ENCODE data around the gene RTBDN. TPM values are rescaled to one million over a fixed set of nuclear protein-coding genes. Genes with fewer than 3 reads are reported as not detected.
A peak's percentile ranks its signal among the peaks of the same experiment; 100 is the strongest.

Gene RTBDN
- total and polyA plus RNA-seq, 10 of the 15 experiments (the other 5 are each of a cell fraction or from before 2014, with no cell fraction given): 0.45 TPM; not detected in 9

DNA sequence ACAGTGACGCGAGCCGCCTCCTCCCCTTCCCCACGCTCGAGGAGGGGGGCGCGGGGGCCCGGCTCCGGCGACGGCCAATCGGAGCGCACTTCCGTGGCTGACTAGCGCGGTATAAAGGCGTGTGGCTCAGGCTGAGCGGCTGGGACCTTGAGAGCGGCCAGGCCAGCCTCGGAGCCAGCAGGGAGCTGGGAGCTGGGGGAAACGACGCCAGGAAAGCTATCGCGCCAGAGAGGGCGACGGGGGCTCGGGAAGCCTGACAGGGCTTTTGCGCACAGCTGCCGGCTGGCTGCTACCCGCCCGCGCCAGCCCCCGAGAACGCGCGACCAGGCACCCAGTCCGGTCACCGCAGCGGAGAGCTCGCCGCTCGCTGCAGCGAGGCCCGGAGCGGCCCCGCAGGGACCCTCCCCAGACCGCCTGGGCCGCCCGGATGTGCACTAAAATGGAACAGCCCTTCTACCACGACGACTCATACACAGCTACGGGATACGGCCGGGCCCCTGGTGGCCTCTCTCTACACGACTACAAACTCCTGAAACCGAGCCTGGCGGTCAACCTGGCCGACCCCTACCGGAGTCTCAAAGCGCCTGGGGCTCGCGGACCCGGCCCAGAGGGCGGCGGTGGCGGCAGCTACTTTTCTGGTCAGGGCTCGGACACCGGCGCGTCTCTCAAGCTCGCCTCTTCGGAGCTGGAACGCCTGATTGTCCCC, 42.9 kb downstream of the RTBDN start, which contains the start of gene JUNB (continued):
- TF ChIP-seq, protein P1, sequence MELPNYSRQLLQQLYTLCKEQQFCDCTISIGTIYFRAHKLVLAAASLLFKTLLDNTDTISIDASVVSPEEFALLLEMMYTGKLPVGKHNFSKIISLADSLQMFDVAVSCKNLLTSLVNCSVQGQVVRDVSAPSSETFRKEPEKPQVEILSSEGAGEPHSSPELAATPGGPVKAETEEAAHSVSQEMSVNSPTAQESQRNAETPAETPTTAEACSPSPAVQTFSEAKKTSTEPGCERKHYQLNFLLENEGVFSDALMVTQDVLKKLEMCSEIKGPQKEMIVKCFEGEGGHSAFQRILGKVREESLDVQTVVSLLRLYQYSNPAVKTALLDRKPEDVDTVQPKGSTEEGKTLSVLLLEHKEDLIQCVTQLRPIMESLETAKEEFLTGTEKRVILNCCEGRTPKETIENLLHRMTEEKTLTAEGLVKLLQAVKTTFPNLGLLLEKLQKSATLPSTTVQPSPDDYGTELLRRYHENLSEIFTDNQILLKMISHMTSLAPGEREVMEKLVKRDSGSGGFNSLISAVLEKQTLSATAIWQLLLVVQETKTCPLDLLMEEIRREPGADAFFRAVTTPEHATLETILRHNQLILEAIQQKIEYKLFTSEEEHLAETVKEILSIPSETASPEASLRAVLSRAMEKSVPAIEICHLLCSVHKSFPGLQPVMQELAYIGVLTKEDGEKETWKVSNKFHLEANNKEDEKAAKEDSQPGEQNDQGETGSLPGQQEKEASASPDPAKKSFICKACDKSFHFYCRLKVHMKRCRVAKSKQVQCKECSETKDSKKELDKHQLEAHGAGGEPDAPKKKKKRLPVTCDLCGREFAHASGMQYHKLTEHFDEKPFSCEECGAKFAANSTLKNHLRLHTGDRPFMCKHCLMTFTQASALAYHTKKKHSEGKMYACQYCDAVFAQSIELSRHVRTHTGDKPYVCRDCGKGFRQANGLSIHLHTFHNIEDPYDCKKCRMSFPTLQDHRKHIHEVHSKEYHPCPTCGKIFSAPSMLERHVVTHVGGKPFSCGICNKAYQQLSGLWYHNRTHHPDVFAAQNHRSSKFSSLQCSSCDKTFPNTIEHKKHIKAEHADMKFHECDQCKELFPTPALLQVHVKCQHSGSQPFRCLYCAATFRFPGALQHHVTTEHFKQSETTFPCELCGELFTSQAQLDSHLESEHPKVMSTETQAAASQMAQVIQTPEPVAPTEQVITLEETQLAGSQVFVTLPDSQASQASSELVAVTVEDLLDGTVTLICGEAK (IDR thresholded peaks at IDR 0.05; ENCODE audit: borderline replicate concordance): no peak
- no peak for TF ChIP-seq SKIL (IDR thresholded peaks at IDR 0.05; ENCODE audit: low read depth, poor library complexity, severe bottlenecking)
- no peak; the same call in 1 of the 2 replicates for TF ChIP-seq TARDBP (IDR thresholded peaks at IDR 0.05; ENCODE audit: borderline replicate concordance)
- TF ChIP-seq, protein P2, sequence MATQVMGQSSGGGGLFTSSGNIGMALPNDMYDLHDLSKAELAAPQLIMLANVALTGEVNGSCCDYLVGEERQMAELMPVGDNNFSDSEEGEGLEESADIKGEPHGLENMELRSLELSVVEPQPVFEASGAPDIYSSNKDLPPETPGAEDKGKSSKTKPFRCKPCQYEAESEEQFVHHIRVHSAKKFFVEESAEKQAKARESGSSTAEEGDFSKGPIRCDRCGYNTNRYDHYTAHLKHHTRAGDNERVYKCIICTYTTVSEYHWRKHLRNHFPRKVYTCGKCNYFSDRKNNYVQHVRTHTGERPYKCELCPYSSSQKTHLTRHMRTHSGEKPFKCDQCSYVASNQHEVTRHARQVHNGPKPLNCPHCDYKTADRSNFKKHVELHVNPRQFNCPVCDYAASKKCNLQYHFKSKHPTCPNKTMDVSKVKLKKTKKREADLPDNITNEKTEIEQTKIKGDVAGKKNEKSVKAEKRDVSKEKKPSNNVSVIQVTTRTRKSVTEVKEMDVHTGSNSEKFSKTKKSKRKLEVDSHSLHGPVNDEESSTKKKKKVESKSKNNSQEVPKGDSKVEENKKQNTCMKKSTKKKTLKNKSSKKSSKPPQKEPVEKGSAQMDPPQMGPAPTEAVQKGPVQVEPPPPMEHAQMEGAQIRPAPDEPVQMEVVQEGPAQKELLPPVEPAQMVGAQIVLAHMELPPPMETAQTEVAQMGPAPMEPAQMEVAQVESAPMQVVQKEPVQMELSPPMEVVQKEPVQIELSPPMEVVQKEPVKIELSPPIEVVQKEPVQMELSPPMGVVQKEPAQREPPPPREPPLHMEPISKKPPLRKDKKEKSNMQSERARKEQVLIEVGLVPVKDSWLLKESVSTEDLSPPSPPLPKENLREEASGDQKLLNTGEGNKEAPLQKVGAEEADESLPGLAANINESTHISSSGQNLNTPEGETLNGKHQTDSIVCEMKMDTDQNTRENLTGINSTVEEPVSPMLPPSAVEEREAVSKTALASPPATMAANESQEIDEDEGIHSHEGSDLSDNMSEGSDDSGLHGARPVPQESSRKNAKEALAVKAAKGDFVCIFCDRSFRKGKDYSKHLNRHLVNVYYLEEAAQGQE (IDR thresholded peaks at IDR 0.05; ENCODE audit: low read depth, low read length): peak; percentile 51; the same call in 1 of the 2 replicates
- no peak for TF ChIP-seq NR2C2 (IDR thresholded peaks at IDR 0.05; ENCODE audit: borderline replicate concordance, control insufficient read depth, insufficient read length, low read depth)
- peak; percentile 19; the same call in 1 of the 2 replicates for TF ChIP-seq HDGF (IDR thresholded peaks at IDR 0.05)
- TF ChIP-seq ZSCAN29 (IDR thresholded peaks at IDR 0.05): peak; percentile 41; the same call in 1 of the 2 replicates
- TF ChIP-seq MXI1 (IDR thresholded peaks at IDR 0.05; ENCODE audit: low read depth, low read length): peak; percentile 94
- TF ChIP-seq SP1 (IDR thresholded peaks at IDR 0.05; ENCODE audit: low read depth, low read length): peak; percentile 80
- TF ChIP-seq RCOR1 (conservative IDR thresholded peaks at IDR 0.05; ENCODE audit: low read depth, low read length): 0 out of 2 replicates have a peak, but pooled peaks have one; percentile 52
- TF ChIP-seq MEF2A (IDR thresholded peaks at IDR 0.05; ENCODE audit: insufficient read depth, low read depth, low read length): peak; percentile 72; the same call in 1 of the 2 replicates
- TF ChIP-seq, protein P3, sequence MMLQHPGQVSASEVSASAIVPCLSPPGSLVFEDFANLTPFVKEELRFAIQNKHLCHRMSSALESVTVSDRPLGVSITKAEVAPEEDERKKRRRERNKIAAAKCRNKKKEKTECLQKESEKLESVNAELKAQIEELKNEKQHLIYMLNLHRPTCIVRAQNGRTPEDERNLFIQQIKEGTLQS (IDR thresholded peaks at IDR 0.05; ENCODE audit: borderline replicate concordance, extremely low read depth, low read depth, low read length): no peak
- TF ChIP-seq USF1 (IDR thresholded peaks at IDR 0.05; ENCODE audit: borderline replicate concordance, extremely low read length, insufficient read depth, low read depth, low read length): no peak
- TF ChIP-seq NBN (IDR thresholded peaks at IDR 0.05): peak; percentile 93
- peak; percentile 75 for TF ChIP-seq GATAD2B (conservative IDR thresholded peaks at IDR 0.05; ENCODE audit: low read depth)
- TF ChIP-seq SIX5 (IDR thresholded peaks at IDR 0.05; ENCODE audit: low read depth, low read length, severe bottlenecking): no peak
- TF ChIP-seq CBX5 (IDR thresholded peaks at IDR 0.05; ENCODE audit: low read depth): no peak
